ENCODE measurements around the gene MYBBP1A.

Gene MYBBP1A

DNA sequence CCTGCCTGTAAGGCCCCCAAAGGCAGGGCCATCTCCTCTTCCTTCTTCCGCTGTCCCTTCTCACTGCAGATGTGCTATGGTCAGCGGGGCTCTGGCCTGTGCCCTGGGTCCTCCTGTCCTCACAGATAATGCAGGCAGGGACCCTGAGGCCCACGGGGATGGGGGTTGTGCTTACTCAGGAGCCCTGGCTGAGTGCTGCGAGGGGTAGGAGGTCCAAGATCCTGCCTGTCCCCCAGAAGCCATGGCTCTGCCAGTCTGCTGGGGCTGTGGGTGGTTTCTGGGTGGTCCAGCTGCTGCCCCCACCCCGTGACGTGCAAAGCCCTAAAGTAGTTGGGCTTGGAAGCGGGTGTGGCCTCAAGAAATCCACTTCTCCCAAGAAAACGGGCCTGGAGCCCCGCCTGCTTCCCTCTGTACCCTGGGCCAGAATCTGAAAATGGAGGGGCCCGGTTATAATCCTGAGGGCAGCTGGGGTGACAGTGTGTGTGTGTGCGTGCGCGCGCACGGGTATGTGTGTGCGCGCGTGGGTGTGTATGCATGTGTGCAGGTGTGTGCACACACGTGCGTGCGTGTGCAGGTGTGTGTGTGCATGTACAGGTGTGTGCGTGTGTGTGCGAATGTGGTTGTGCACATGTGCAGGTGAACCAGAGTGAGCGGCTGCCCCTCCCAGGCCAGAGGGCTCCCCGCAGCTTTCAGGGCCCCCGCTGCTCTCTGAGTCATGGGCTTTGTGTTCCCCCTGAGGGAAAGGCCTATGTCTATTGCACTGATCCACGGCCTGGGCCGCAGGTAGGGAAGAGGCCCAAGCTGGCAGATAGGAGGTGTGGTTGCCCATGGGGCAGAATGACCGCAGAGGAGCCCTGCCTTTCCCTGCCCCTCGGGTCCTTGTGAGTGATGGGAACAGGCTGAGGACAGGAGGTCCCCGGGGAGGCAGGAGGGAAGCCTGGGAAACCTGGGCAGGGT, 42.8 kb downstream of the MYBBP1A start:
- Histone ChIP-seq H3K27me3 (ENCODE audit: control insufficient read depth, insufficient read depth, low read length) (no peaks in the 10 kb centered on the region), H3K27ac (ENCODE audit: low read depth, low read length) (no peak overlapping the region), H3K4me3 (ENCODE audit: low read length) (no peak overlapping the region), H3K4me1 (ENCODE audit: control insufficient read depth, insufficient read depth, low read length) (no peaks in the 10 kb centered on the region), H3K9ac (ENCODE audit: low read length) (no peak overlapping the region), H3K36me3 (ENCODE audit: control insufficient read depth, insufficient read depth, low read length) (no peaks in the 10 kb centered on the region)

DNA sequence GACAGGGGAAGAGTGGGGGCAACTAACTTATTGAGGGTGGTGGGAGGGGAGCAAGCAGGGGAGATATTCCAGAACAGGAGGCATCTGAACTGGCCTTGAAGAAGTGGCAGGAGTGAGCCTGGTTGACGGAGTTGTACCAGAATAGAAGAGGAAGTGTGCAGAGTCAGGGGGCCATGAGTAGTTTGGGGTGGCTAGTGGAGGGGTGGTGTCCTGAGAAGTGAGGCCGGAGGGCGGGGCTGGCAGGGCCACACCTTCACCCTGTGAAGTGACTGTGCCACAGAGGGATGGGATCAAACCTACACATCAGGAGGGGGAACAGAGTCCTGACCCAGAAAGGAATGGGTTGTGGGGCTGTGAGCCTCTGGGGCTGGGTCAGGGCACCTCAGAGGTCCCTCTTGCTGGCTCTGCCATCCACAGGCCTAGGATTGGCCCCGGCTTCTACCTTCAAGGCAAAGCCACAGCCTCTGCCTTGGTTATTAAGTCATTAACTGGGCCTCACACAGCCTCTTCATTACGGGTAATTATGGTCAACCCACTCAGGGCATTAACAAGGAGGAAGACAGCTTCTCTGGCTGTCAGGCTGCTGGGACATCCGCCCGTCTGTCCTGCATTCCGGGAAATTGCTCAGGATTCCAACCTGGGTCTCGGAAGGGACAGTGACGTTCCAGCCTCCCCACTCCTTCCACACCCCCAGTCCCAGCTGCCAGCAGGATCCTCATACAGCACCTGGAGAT, 43.8 kb downstream of the MYBBP1A start:
- Histone ChIP-seq H3K27me3 (ENCODE audit: control insufficient read depth, insufficient read depth, low read length) (no peaks in the 10 kb centered on the region), H3K4me1 (ENCODE audit: control insufficient read depth, insufficient read depth, low read length) (no peaks in the 10 kb centered on the region), H3K4me3 (ENCODE audit: low read length) (no peak overlapping the region), H3K9ac (ENCODE audit: low read length) (no peak overlapping the region), H3K36me3 (ENCODE audit: control insufficient read depth, insufficient read depth, low read length) (no peaks in the 10 kb centered on the region), H3K27ac (ENCODE audit: low read depth, low read length) (no peak overlapping the region)

- Histone ChIP-seq H3K4me3 (ENCODE audit: low read length) (no peak overlapping the region), H3K4me1 (ENCODE audit: control insufficient read depth, insufficient read depth, low read length) (no peaks in the 10 kb centered on the region), H3K27ac (ENCODE audit: low read depth, low read length) (no peak overlapping the region), H3K9ac (ENCODE audit: low read length) (no peak overlapping the region), H3K27me3 (ENCODE audit: control insufficient read depth, insufficient read depth, low read length) (no peaks in the 10 kb centered on the region), H3K36me3 (ENCODE audit: control insufficient read depth, insufficient read depth, low read length) (no peaks in the 10 kb centered on the region)
Measured at GRCh38 chr17:4510618-4510941, 44.6 kb downstream of the MYBBP1A start.

DNA sequence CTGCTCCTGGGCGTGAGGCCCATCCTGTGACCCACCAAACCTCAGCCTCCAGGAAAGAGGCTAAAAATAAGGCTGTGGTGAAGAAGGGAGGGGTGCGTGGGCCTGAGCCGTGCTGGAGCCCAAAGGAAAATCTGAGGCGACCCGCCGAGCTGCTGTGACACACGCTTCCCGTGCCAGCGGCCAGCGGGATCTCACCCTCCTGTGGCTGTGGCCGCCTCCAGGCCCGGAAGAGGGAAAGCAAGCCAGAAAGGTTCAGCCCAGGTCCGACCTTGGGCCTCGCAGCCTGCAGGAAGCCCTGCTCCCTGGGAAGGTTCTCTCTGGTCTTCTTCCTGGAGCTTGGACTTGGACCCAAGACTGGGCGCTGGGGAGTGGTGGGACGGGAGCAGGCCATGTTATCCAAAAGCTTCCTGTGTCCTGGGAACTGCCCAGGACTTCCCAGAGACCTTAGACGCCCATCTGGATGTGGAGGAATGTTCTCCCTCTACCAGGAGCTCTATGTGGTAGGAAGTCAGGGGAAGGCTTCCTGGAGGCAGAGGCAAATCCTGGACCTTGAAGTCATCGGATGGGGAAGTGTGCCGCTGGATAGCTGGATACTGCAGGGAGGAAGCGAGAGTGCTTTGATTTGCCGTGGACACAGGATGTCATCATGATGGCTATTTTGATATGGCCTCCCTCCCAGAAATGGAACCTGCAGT, 45.1 kb downstream of the MYBBP1A start:
- Histone ChIP-seq H3K9ac (ENCODE audit: low read length) (no peak overlapping the region), H3K4me3 (ENCODE audit: low read length) (no peak overlapping the region), H3K27me3 (ENCODE audit: control insufficient read depth, insufficient read depth, low read length) (no peaks in the 10 kb centered on the region), H3K27ac (ENCODE audit: low read depth, low read length) (no peak overlapping the region), H3K4me1 (ENCODE audit: control insufficient read depth, insufficient read depth, low read length) (no peaks in the 10 kb centered on the region), H3K36me3 (ENCODE audit: control insufficient read depth, insufficient read depth, low read length) (no peaks in the 10 kb centered on the region)

- Histone ChIP-seq H3K9ac (ENCODE audit: low read length) (no peak overlapping the region), H3K27ac (ENCODE audit: low read depth, low read length) (no peak overlapping the region), H3K4me3 (ENCODE audit: low read length) (no peak overlapping the region), H3K36me3 (ENCODE audit: control insufficient read depth, insufficient read depth, low read length) (no peaks in the 10 kb centered on the region), H3K4me1 (ENCODE audit: control insufficient read depth, insufficient read depth, low read length) (no peaks in the 10 kb centered on the region), H3K27me3 (ENCODE audit: control insufficient read depth, insufficient read depth, low read length) (no peaks in the 10 kb centered on the region)
Measured at GRCh38 chr17:4509401-4509800, 45.8 kb downstream of the MYBBP1A start.

GRCh38 chr17:4508207-4508606, 47.0 kb downstream of the MYBBP1A start:
- Histone ChIP-seq H3K27ac (ENCODE audit: low read depth, low read length) (no peak overlapping the region), H3K4me1 (ENCODE audit: control insufficient read depth, insufficient read depth, low read length) (no peaks in the 10 kb centered on the region), H3K9ac (ENCODE audit: low read length) (no peak overlapping the region), H3K27me3 (ENCODE audit: control insufficient read depth, insufficient read depth, low read length) (no peaks in the 10 kb centered on the region), H3K4me3 (ENCODE audit: low read length) (no peak overlapping the region), H3K36me3 (ENCODE audit: control insufficient read depth, insufficient read depth, low read length) (no peaks in the 10 kb centered on the region)

DNA sequence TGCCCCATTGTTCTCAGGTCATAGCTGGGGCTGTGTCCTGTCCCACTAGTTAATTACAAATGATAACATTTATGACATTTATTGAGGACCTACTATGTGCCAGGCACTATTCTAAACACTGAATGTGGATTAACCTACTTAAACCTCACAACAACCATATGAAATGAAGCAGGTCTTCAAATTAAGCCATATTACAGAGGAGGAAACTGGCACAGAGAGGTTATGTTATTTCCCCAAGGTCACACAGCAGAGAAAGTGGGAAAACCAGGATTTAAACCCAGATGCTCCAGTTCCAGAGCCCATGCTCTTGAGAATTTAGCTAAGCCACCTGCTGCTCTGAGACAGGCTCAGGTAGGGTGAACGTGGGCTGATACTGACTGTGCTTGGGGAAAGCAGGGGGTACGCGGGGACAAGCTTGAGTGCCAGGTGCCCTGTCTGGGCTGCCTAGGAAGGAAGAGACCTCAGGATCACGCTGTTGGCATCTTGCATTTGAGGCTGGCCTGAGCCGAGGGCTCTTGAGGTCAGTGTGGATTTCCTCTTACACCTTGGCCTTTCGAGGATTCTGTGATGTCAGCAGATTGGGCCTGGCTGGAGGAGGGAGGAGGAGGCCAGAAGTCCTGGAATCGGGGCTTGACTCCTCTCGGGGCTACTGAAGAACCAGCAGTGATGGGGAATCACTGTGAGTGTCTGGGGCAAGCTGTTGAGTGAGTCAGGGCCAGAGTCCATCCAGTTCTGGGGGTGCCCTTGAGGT, 47.6 kb downstream of the MYBBP1A start:
- Histone ChIP-seq H3K27ac (ENCODE audit: low read depth, low read length) (no peak overlapping the region), H3K36me3 (ENCODE audit: control insufficient read depth, insufficient read depth, low read length) (no peaks in the 10 kb centered on the region), H3K4me3 (ENCODE audit: low read length) (no peak overlapping the region), H3K4me1 (ENCODE audit: control insufficient read depth, insufficient read depth, low read length) (no peaks in the 10 kb centered on the region), H3K9ac (ENCODE audit: low read length) (no peak overlapping the region), H3K27me3 (ENCODE audit: control insufficient read depth, insufficient read depth, low read length) (peaks cover 3% of the 10 kb centered on the region)

DNA sequence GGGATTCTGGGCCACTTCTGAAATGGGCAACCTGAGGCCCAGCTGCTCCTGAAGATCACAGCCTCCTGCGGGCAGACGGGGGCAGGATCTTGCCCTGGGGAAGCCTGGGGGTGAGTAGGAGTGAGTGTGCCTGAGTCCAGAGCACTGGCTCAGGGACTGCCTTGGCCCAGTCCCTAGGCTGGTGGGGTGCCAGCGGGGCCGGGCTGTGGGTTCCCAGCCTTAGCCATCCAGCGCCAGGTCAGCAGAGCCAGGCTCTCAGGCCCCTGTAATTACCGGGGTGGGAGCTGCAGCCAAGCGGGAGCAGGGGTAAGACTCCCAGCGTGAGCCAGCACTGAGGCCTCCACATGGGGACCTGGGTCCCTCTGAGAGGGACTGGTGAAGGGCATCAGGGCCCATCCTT, 48.3 kb downstream of the MYBBP1A start:
- H3K36me3 ChIP-seq (ENCODE audit: control insufficient read depth, insufficient read depth, low read length), result no peaks in the 10 kb centered on the region
- H3K4me3 ChIP-seq (ENCODE audit: low read length), result no peak overlapping the region
- H3K9ac ChIP-seq (ENCODE audit: low read length), result no peak overlapping the region
- H3K4me1 ChIP-seq (ENCODE audit: control insufficient read depth, insufficient read depth, low read length), result no peaks in the 10 kb centered on the region
- H3K27me3 ChIP-seq (ENCODE audit: control insufficient read depth, insufficient read depth, low read length), result peaks cover 3% of the 10 kb centered on the region
- no peak overlapping the region for H3K27ac ChIP-seq (ENCODE audit: low read depth, low read length)

GRCh38 chr17:4506175-4506813, 48.9 kb downstream of the MYBBP1A start:
- Histone ChIP-seq H3K27ac (ENCODE audit: low read depth, low read length) (no peak overlapping the region), H3K27me3 (ENCODE audit: control insufficient read depth, insufficient read depth, low read length) (peaks cover 3% of the 10 kb centered on the region), H3K9ac (ENCODE audit: low read length) (no peak overlapping the region), H3K36me3 (ENCODE audit: control insufficient read depth, insufficient read depth, low read length) (no peaks in the 10 kb centered on the region), H3K4me1 (ENCODE audit: control insufficient read depth, insufficient read depth, low read length) (no peaks in the 10 kb centered on the region), H3K4me3 (ENCODE audit: low read length) (no peak overlapping the region)

GRCh38 chr17:4505187-4505586, 50.0 kb downstream of the MYBBP1A start:
- Histone ChIP-seq H3K27ac (ENCODE audit: low read depth, low read length) (no peak overlapping the region), H3K36me3 (ENCODE audit: control insufficient read depth, insufficient read depth, low read length) (no peaks in the 10 kb centered on the region), H3K9ac (ENCODE audit: low read length) (no peak overlapping the region), H3K4me1 (ENCODE audit: control insufficient read depth, insufficient read depth, low read length) (no peaks in the 10 kb centered on the region), H3K27me3 (ENCODE audit: control insufficient read depth, insufficient read depth, low read length) (peaks cover 9% of the 10 kb centered on the region), H3K4me3 (ENCODE audit: low read length) (no peak overlapping the region)

DNA sequence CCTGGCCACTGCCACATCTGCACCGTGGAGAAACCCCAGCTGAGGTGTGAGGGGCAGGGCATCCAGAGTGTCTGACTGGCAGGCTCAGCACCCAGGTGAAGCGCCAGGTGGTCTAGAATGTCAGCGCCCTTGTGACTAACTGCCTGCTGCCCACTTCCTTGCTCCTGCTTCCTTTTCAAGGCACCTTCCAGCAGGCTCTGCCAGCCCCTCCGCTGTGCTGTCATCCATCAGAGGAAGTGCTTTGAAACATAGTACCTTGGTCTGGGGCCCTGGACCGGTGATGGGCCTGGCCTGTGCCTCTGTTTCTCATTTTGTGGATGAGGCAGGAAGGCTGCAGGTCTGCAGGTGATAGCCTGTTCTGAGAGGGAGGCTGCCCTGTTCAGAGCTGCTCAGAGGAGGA, 51.0 kb downstream of the MYBBP1A start:
- no peak overlapping the region for H3K9ac ChIP-seq (ENCODE audit: low read length)
- H3K27ac ChIP-seq (ENCODE audit: low read depth, low read length), result no peak overlapping the region
- H3K4me3 ChIP-seq (ENCODE audit: low read length), result no peak overlapping the region
- H3K36me3 ChIP-seq (ENCODE audit: control insufficient read depth, insufficient read depth, low read length), result no peaks in the 10 kb centered on the region
- peaks cover 9% of the 10 kb centered on the region for H3K27me3 ChIP-seq (ENCODE audit: control insufficient read depth, insufficient read depth, low read length)
- H3K4me1 ChIP-seq (ENCODE audit: control insufficient read depth, insufficient read depth, low read length), result no peaks in the 10 kb centered on the region
